GM21737 (cell line): ENCODE results near the gene CARMIL3.
"Not testable (repeated sequence)": the region's sequence is repeated elsewhere in the genome, so short reads cannot be mapped to it uniquely, and the experiment has no call there.

ENCODE experiments used
- ATAC-seq: cut with Tn5 transposase; IDR thresholded peaks from one replicate; pipeline ENCODE4 v1.9.1; 2021; ENCODE audit warnings: mild to moderate bottlenecking, moderate library complexity; ENCODE audit not compliant: unreplicated experiment

The CARMIL3 gene

DNA sequence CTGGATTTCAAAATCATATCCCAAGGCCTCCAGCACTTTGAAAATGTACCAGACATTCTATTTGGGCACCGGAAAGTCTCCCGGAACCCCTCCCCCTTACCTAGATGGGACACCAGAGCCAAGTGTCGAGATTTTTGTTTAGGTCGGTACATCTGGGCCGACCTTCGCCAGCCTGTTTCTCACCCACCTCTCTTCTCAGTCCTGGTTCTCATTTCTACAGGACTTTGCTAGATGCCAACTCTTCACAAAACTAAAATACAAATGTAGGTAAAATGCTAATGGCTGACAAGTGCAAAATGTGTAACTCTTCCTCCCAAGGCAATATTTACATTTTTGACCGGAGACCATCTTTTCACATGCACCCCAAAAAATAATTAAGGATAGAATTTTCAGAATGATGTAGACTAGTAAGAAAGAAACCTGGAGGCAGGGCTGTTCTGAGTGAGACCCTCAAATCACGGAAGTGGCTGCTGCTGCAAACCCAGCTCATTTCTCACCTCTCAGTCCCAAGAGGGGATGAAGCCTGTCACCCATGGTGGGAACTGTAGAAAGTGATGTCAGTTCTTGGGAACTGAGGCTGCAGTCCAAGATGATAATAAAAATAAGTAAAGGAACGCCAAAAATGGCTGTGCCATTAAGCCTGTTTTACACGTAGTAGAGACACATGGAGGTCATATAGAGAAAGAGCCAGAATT is 14.7 kb upstream of the CARMIL3 start:
- ATAC-seq, result not testable (repeated sequence)

DNA sequence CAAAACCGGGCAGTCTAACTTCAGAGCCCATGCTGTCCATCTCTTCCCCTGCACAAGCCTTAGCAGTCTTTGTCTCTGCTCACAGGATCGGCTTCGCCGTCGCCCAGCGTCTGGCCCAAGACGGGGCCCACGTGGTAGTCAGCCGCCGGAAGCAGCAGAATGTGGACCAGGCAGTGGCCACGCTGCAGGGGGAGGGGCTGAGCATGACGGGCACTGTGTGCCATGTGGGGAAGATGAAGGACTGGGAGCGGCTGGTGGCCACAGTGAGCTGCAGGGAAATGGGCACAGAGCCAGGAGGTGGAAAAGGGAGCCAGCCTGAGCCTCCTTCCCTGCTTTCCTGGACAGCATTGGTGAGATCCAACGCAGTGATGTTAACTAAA is 14.2 kb upstream of the CARMIL3 start:
- ATAC-seq, result no peak

GRCh38 chr14:24038686-24039085 is 13.1 kb upstream of the CARMIL3 start:
- ATAC-seq, result no peak

DNA sequence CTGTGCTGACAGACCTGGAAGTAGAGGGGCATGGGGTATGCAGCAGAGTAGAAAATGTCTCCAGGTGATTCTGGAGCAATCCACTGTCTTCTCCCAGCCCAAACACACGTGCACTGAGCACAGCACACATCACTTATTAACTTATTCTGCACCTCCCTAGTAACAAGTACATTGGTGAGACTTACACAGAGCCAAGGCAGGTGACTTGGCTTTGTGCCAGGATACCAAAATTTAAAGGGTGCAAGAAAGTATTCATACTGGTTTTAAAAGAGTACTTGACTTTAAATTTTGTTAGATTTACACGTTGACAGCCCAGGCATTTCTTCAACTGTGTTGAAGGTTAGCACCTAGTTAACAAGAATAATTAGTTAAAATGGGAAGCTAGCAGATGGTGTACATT is 11.1 kb upstream of the CARMIL3 start:
- ATAC-seq, result no peak

GRCh38 chr14:24042746-24043145 is 9.1 kb upstream of the CARMIL3 start:
- ATAC-seq, result no peak

DNA sequence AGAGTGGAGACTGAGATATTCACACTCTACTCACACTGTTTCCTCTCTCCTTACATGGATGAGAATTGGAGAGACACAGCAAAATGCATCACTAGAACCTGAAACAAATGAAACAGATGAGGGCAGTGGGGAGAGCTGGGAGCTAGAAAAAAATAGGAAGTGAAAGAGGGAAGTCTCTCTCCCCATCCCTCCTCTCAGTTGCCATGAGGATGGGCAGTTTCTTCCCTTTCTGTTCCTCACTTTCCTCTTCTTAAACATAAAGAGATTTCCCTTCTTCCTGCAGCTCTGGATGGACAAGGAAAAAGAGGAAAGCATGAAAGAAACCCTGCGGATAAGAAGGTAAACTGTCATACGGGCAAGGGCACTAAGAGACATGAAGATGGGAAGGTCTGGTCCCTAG is 2.8 kb upstream of the CARMIL3 start:
- not testable (repeated sequence) for ATAC-seq

- not testable (repeated sequence) for ATAC-seq
These were observed 1.1 kb upstream of the CARMIL3 start for GRCh38 chr14:24050753-24051152.

DNA sequence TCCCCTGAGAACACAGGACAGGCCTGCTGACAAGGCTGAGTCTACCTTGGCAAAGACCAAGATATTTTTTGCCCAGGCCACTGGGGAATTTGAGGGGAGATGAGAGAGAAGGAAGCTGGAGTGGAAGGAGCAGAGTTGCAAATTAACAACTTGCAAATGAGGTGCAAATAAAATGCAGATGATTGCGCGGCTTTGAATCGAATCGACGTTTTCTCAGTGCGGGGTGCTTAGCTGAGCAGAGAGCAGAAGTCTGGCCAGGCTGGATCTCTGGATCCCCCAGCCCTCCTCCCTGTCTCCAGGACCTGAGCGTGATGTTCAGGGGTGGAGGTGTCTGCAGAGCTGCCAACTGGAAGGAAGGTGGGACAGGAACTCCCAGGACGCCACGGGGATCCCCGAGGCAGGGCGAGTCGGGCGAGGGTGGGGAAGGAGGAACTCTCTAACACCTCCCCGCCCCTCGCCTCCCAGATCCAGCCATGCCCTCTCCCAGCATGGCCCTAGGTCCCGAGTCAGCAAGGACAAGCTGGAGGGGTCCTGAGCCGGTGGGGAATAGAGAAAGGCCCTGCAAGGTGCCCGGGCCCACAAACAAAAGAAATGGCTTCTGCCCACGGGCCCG is 527 bp upstream of the CARMIL3 start:
- ATAC-seq, result no peak

DNA sequence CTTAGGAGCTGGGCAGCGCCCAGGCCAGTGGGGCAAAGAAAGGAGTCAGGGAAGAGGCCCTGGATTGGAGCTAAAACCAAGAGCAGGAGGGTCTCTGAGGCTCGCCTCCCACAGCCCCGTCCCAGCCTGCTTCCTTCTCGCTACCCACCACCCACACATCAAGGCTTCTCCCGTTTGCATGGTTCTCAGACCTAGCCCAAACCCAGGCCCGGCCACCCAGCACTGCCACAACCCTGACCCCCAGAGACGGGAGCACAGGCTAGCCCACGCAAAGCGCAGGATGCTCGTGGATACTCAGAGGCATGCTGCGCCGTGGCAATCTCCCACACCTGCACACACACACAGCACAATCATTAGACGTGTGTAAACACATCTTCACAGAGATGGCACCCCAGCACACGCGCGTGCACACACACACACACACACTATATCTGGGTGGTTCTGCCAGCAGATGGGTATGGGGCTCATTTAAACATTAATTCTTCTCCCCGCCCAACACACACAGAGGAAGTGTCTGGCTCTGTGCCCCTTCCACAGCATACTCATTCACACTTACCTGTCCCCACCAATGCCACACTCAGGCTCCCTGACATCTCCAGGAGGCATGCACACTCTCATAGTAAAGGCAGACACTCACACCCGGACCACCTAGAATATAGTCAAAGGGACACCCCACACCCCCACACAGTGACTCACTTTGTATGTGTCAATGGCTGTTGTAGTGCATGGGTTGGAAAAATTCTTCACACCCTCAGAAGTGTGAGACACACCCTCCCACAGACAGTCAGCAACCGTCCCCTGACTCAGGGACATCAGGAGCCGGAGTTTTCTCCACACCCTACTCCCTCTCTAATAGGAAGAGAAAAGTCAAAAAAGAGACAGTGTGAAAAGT is 1.1 kb downstream of the CARMIL3 start:
- no peak for ATAC-seq

DNA sequence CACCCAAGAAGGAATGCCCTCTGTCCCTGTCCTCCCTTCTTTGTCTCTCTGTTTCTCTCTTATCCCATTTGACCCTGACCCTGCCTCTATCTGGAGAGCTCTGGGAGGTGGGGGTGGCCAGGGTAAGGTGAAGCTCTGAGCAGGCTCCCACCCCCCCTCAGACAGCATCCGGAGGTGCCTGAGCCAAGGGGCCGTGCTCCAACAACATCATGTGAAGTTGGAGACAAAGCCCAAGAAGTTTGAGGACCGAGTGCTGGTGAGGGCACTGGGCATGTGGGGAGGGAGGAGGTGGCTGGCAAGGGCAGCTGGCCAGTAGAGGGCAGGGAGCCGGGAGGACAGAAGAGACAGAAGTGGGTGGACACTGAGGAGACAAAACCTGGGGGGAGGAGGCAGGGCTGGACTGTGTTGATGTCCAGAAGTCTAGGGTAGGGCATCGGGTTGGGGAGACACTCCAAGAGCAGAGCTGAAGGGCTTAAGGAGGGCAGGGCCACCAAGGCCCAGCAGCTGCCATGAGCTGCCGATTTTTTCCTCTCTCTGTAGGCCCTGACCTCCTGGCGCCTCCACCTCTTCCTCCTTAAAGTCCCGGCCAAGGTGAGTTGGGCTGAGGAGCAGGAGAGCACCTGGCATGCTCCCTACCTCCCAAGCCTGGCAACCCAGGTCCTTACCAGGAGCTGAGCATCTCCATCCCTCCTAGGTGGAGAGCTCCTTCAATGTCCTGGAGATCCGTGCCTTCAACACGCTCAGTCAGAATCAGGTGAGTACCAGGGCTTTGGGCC is 1.9 kb downstream of the CARMIL3 start:
- no peak for ATAC-seq

DNA sequence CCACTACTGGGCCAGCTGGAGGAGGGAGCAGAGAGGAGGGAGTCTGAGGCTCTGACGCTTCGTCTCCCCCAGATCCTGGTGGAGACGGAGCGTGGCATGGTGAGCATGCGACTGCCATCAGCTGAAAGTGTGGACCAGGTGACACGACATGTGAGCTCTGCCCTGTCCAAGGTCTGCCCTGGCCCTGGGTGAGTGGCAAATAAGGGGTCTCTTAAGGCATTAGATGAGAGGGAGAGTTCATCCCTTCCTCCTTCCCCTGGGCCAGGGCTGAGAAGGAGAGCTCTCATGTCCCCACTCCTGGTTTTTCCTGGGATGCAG is 2.5 kb downstream of the CARMIL3 start:
- no peak for ATAC-seq

GRCh38 chr14:24054646-24055045 is 2.8 kb downstream of the CARMIL3 start:
- ATAC-seq, result no peak

GRCh38 chr14:24055971-24056799 is 4.4 kb downstream of the CARMIL3 start:
- ATAC-seq, result no peak

GRCh38 chr14:24056800-24057184 is 5.0 kb downstream of the CARMIL3 start:
- ATAC-seq, result no peak

GRCh38 chr14:24057271-24057670 is 5.5 kb downstream of the CARMIL3 start:
- no peak for ATAC-seq

- no peak for ATAC-seq
These were observed 6.1 kb downstream of the CARMIL3 start for GRCh38 chr14:24057867-24058259.

GRCh38 chr14:24058260-24058950 is 6.6 kb downstream of the CARMIL3 start:
- ATAC-seq, result peak; percentile 48

DNA sequence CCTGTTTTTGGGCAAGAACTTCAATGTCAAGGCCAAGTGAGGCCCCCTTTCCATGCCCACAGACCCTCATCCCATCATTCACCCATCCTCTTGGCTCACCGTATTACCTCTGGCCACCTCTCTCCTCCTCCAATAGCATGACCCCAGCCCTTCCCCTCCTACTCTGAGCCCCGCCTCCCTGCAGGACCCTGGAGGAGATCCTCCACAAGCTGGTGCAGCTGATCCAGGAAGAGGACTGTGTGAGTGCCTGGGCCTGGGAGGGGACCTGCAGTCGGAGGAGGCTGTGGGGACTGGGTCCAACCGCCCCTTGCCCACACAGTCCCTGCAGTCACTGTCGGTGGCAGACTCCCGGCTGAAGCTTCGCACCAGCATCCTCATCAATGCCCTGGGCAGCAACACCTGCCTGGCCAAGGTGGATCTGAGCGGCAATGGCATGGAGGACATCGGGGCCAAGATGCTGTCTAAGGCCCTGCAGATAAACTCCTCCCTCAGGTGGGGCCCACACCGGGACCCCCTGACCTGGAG is 7.2 kb downstream of the CARMIL3 start:
- no peak for ATAC-seq

DNA sequence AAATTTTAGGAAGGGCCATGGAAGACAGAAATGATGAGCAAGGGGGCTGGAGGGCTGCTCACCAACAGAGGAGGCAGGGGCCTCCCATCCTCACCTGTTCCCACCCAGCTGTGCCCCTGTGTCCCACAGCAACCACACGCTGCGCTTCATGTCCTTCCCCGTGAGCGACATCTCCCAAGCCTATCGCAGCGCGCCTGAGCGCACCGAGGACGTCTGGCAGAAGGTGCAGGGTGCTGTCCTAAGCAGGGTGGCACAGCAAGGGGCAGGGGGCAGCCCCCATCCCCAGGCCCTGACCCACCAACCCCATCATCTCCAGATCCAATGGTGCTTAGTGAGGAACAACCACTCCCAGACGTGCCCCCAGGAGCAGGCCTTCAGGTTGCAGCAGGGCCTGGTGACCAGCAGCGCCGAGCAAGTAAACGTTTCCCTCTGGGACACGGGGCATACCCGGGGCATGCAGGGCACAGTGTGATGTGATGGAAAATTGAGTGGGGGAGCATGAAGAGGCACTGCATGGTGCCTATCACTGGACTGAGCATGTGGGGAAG is 8.1 kb downstream of the CARMIL3 start:
- ATAC-seq, result no peak
